Measurements from ENCODE around the gene ZNF850. TPM values are rescaled to one million over a fixed set of nuclear protein-coding genes. Genes with fewer than 3 reads are reported as not detected.
"Not testable (repeated sequence)": the region's sequence is repeated elsewhere in the genome, so short reads cannot be mapped to it uniquely, and the experiment has no call there.

The ZNF850 gene
- total RNA-seq, 6 experiments from 2014 or later, result 0.68 to 1.1 (median 0.96) TPM

GRCh38 chr19:36805364-36805763 lies 32.8 kb upstream of the ZNF850 start:
- no peaks in the 10 kb centered on the region for H3K4me1 ChIP-seq
- peaks cover 3 to 36% (median 17%) of the 10 kb centered on the region in 4 donors for H3K9me3 ChIP-seq
- no peak overlapping the region for H3K27ac ChIP-seq
- no peak for TF ChIP-seq CTCF (IDR thresholded peaks at IDR 0.05)
- TF ChIP-seq POLR2A (IDR thresholded peaks at IDR 0.05), result no peak
- DNase-seq, result no peak
- H3K4me3 ChIP-seq, result no peak overlapping the region
- intact Hi-C loops (cut with DNase I), result no loop called here
- H3K27me3 ChIP-seq, result no peaks in the 10 kb centered on the region
- peaks cover 0 to 5% (median 3%) of the 10 kb centered on the region in 4 donors for H3K36me3 ChIP-seq
- ATAC-seq, result no peak
- WGBS (ENCODE audit: insufficient coverage, low coverage, low lambda C conversion rate, missing lambda C conversion rate), result 100% methylated on average over 1 of the region's 1 CpG

- ATAC-seq, result no peak
- Histone ChIP-seq H3K36me3 (peaks cover 0 to 5% (median 1%) of the 10 kb centered on the region in 4 donors), H3K27ac (peak overlapping the region in 2 of 3 donors; percentile 23 to 26), H3K4me1 (no peaks in the 10 kb centered on the region), H3K4me3 (peak overlapping the region; percentile 28 to 55 (median 46)), H3K9me3 (peaks cover 0 to 7% (median 6%) of the 10 kb centered on the region in 4 donors), H3K27me3 (no peaks in the 10 kb centered on the region)
- TF ChIP-seq POLR2A (IDR thresholded peaks at IDR 0.05) (no peak), CTCF (IDR thresholded peaks at IDR 0.05) (no peak)
- DNase-seq, result no peak
- intact Hi-C loops (cut with DNase I), result no loop called here
- 2% methylated on average over 9 of the region's 9 CpGs for WGBS (ENCODE audit: insufficient coverage, low coverage, low lambda C conversion rate, missing lambda C conversion rate)
Measured at GRCh38 chr19:36797786-36798108, 25.1 kb upstream of the ZNF850 start.

GRCh38 chr19:36796714-36796992 lies 24.0 kb upstream of the ZNF850 start:
- H3K27ac ChIP-seq, result peak overlapping the region in 2 of 3 donors; percentile 60 to 65
- 27% methylated on average over 19 of the region's 19 CpGs for WGBS (ENCODE audit: insufficient coverage, low coverage, low lambda C conversion rate, missing lambda C conversion rate)
- DNase-seq (no peak), ATAC-seq (no peak)
- no peaks in the 10 kb centered on the region for H3K27me3 ChIP-seq
- H3K4me1 ChIP-seq, result no peaks in the 10 kb centered on the region
- H3K4me3 ChIP-seq, result peak overlapping the region; percentile 28 to 55 (median 46)
- intact Hi-C loops (cut with DNase I), result no loop called here
- no peaks in the 10 kb centered on the region for H3K36me3 ChIP-seq
- H3K9me3 ChIP-seq, result peaks cover 0 to 7% (median 6%) of the 10 kb centered on the region in 4 donors
- no peak for TF ChIP-seq CTCF (IDR thresholded peaks at IDR 0.05)

GRCh38 chr19:36791420-36792141 lies 19.0 kb upstream of the ZNF850 start:
- H3K36me3 ChIP-seq; intact Hi-C loops (cut with DNase I); H3K4me3 ChIP-seq; H3K27ac ChIP-seq; H3K27me3 ChIP-seq; H3K4me1 ChIP-seq; H3K9me3 ChIP-seq: not testable (repeated sequence)
- ATAC-seq (peak; percentile 77 to 88 (median 84)), DNase-seq (peak in 1 of 3 donors; percentile 24)
- WGBS (ENCODE audit: insufficient coverage, low coverage, low lambda C conversion rate, missing lambda C conversion rate), result 9% methylated on average over 30 of the region's 34 CpGs
- TF ChIP-seq CTCF (IDR thresholded peaks at IDR 0.05), result peak in 1 of 4 donors; percentile 6
